OCI-LY7 (cell line): ENCODE results near the gene RBM33. TPM values are rescaled to one million over a fixed set of nuclear protein-coding genes. Genes with fewer than 3 reads are reported as not detected.

Experiments used
- BruUV-seq: library from RNA; stranded (reverse); fragments of 400-500 nt; replicated peaks from 2 replicates; lab custom pipeline; 2021; lab: Mats Ljungman, UMichigan
- CTCF ChIA-PET: fragments of 300-600 bp; sonication (Branson Sonifier 250); formaldehyde crosslinking; loops from one replicate; lab custom pipeline; 2022; ENCODE audit warnings: antibody characterized with exemption; ENCODE audit not compliant: unreplicated experiment; lab: Charles Lee
- POLR2A ChIA-PET: fragments of 300-600 bp; sonication (Branson Sonifier 250); formaldehyde crosslinking; loops from one replicate; lab custom pipeline; 2022; ENCODE audit warnings: antibody characterized with exemption; lab: Charles Lee
- DNase-seq: peaks from one replicate; pipeline ENCODE4 v3.0.0-alpha.2; 2015; ENCODE audit warnings: low spot score
- H2AFZ ChIP-seq: fragments of 200-600 bp; sonication (generic), shearing (Covaris generic); 2 replicates; pipeline ENCODE4 v1.6.1; 2014; ENCODE audit warnings: mild to moderate bottlenecking, antibody characterized with exemption, low read length, moderate library complexity
- H3K27ac ChIP-seq: fragments of 200-600 bp; sonication (generic); 2 replicates; pipeline ENCODE4 v1.5.1; 2014; ENCODE audit warnings: mixed run types, low read depth, mild to moderate bottlenecking, moderate library complexity, low read length, inconsistent platforms; ENCODE audit not compliant: poor library complexity, severe bottlenecking
- H3K36me3 ChIP-seq: fragments of 200-600 bp; sonication (generic); 2 replicates; pipeline ENCODE4 v1.6.1; 2014; ENCODE audit warnings: mild to moderate bottlenecking, antibody characterized with exemption, low read length, moderate library complexity, mixed read lengths; ENCODE audit not compliant: insufficient read depth
- H3K4me1 ChIP-seq: fragments of 200-600 bp; sonication (generic); 2 replicates; pipeline ENCODE4 v1.5.1; 2014; ENCODE audit warnings: mild to moderate bottlenecking, low read length; ENCODE audit not compliant: insufficient read depth, poor library complexity, severe bottlenecking
- H3K4me2 ChIP-seq: fragments of 200-600 bp; sonication (generic); 2 replicates; pipeline ENCODE4 v1.6.1; 2014; ENCODE audit warnings: mild to moderate bottlenecking, low read length
- H3K4me3 ChIP-seq: fragments of 200-600 bp; sonication (generic); 2 replicates; pipeline ENCODE4 v1.5.1; 2014; ENCODE audit warnings: mild to moderate bottlenecking, low read depth, low read length; ENCODE audit not compliant: poor library complexity, severe bottlenecking
- H3K79me2 ChIP-seq: fragments of 200-600 bp; sonication (generic); 2 replicates; pipeline ENCODE4 v1.6.1; 2016; ENCODE audit warnings: low read depth, mild to moderate bottlenecking, low read length, moderate library complexity, mixed read lengths; ENCODE audit not compliant: insufficient read depth
- H3K9me2 ChIP-seq: fragments of 200-600 bp; sonication (generic); 2 replicates; pipeline ENCODE4 v1.6.1; 2016; ENCODE audit warnings: mild to moderate bottlenecking, low read length, mixed read lengths; ENCODE audit not compliant: insufficient read depth
- H3K9me3 ChIP-seq: fragments of 200-600 bp; sonication (generic); 2 replicates; pipeline ENCODE4 v1.6.1; 2014; ENCODE audit warnings: mild to moderate bottlenecking, mixed run types, low read length, mixed read lengths
- H4K20me1 ChIP-seq: fragments of 200-600 bp; sonication (generic); 2 replicates; pipeline ENCODE4 v1.6.1; 2014; ENCODE audit warnings: mild to moderate bottlenecking, antibody characterized with exemption, low read length, moderate library complexity, mixed read lengths; ENCODE audit not compliant: insufficient read depth
- CTCF ChIP-seq: fragments of 200-600 bp; sonication (generic); conservative IDR thresholded peaks from 2 replicates; pipeline ENCODE4 v1.5.1; 2014; ENCODE audit warnings: mild to moderate bottlenecking, antibody characterized with exemption, low read length, moderate library complexity, mixed read lengths
- EZH2phosphoT487 ChIP-seq: fragments of 200-600 bp; sonication (generic); IDR thresholded peaks from 2 replicates; pipeline ENCODE4 v1.6.1; 2018; ENCODE audit warnings: low read depth, borderline replicate concordance, mild to moderate bottlenecking, mixed run types, antibody characterized with exemption, low read length, moderate library complexity, mixed read lengths
- intact Hi-C: fragments of 100-400 bp; cut with micrococcal nuclease; formaldehyde crosslinking; loops from one replicate; pipeline ENCODE4 v1.10.0; 2022; ENCODE audit not compliant: unreplicated experiment
- total RNA-seq, 2 experiments: library from RNA; depleted of rRNA in 1 of 2; stranded (reverse); fragments of >200 nt in 1 of 2; shearing (Covaris generic) in 1 of 2; gene quantifications; 2 replicates each; pipeline ENCODE4 v1.2.3, GENCODE V29; 2014 to 2022

RBM33 gene
- total RNA-seq, 2 experiments from 2014 or later = 67.6 to 127 TPM

- ChIA-PET POLR2A (interaction anchor here (0.7 to 1.4 kb wide), 3 partner anchors 21 to 173 kb away, joined by 3 read pairs; no protein-coding TSS in a partner anchor), CTCF (interaction anchor here (0.8 kb wide), 1 partner anchor 169 kb away, joined by 4 read pairs; no protein-coding TSS in a partner anchor)
- no peaks in the 10 kb centered on the region for H3K9me3 ChIP-seq
- H3K4me1 ChIP-seq = no peaks in the 10 kb centered on the region
- no peak overlapping the region for H3K4me3 ChIP-seq
- TF ChIP-seq EZH2phosphoT487 (no peak), CTCF (no peak)
- peaks cover 8% of the 10 kb centered on the region; the same call in 1 of the 2 replicates for H3K79me2 ChIP-seq
- H2AFZ ChIP-seq = no peak overlapping the region
- BruUV-seq = no TSS peak
- H3K36me3 ChIP-seq = peaks cover 99% of the 10 kb centered on the region
- H3K27ac ChIP-seq = no peak overlapping the region
- no peaks in the 10 kb centered on the region for H3K9me2 ChIP-seq
- no peak overlapping the region for H3K4me2 ChIP-seq
- intact Hi-C loops = no loop called here
- DNase-seq = no peak
- H4K20me1 ChIP-seq = peaks cover 22% of the 10 kb centered on the region; the same call in 1 of the 2 replicates
Observed at GRCh38 chr7:155766966-155767916, 122.8 kb downstream of the RBM33 start.

DNA sequence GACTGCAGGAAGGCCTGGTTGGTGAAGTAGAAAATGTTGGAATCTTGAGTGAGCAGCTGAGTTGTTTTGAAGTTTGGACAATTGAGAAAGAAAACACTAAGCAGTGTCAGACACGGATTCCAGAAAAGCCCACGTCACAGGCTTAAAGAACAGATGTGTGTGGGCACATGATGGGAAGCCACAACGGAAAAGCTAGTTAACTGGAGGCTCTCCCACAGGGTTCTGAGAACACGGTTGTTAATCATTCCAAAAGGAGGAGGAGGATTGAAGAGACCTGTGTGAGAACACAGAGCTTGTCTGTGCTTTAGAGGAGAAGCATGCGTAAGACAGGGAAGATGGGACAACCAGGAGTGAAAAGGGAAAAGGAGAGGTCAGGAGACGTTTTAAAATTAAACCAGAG, 125.2 kb downstream of the RBM33 start:
- no peak for DNase-seq
- Histone ChIP-seq H2AFZ (no peak overlapping the region), H3K79me2 (no peaks in the 10 kb centered on the region), H3K9me2 (no peaks in the 10 kb centered on the region), H4K20me1 (0 out of 2 replicates have a peak, but pooled peaks cover 18% of the 10 kb centered on the region), H3K9me3 (no peaks in the 10 kb centered on the region), H3K36me3 (peaks cover 95% of the 10 kb centered on the region), H3K4me1 (no peaks in the 10 kb centered on the region), H3K27ac (no peak overlapping the region), H3K4me2 (no peak overlapping the region), H3K4me3 (no peak overlapping the region)
- TF ChIP-seq EZH2phosphoT487 (no peak), CTCF (no peak)
- intact Hi-C loops = no loop called here
- ChIA-PET POLR2A (no interaction called here), CTCF (no interaction called here)
- no TSS peak for BruUV-seq

DNA sequence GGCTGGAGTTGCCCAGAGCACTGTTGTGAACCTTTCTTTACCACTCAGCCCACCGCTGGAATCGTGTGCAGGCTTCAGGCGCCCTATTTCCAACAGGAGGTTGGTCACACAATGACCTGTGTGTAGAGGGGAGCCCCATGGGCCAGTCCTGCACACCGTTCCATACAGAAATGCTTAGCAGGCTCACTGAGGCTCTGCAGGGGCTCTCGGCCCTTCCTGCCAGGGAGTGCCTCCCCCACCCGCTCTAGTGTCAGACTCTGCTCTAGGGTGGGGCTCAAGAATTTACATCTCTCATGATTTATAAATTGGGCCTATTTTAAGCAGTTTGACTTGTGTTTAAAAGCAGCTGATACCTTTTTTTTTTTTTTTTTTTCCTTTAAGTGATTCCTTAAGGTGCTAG, 125.8 kb downstream of the RBM33 start:
- intact Hi-C loops = no loop called here
- no peak overlapping the region for H3K4me3 ChIP-seq
- POLR2A ChIA-PET = interaction anchor here (0.6 to 1.3 kb wide), 3 partner anchors 8 to 38 kb away, joined by 3 read pairs; no protein-coding TSS in a partner anchor
- TF ChIP-seq EZH2phosphoT487 = no peak
- TF ChIP-seq CTCF = no peak
- H3K9me2 ChIP-seq = no peaks in the 10 kb centered on the region
- no peaks in the 10 kb centered on the region for H3K9me3 ChIP-seq
- 0 out of 2 replicates have a peak, but pooled peaks cover 18% of the 10 kb centered on the region for H4K20me1 ChIP-seq
- no TSS peak for BruUV-seq
- no peaks in the 10 kb centered on the region for H3K79me2 ChIP-seq
- no peaks in the 10 kb centered on the region for H3K4me1 ChIP-seq
- CTCF ChIA-PET = no interaction called here
- H3K4me2 ChIP-seq = no peak overlapping the region
- H3K27ac ChIP-seq = no peak overlapping the region
- DNase-seq = no peak
- no peak overlapping the region for H2AFZ ChIP-seq
- peaks cover 95% of the 10 kb centered on the region for H3K36me3 ChIP-seq
